ENCODE data around the gene RHPN2.
A peak's percentile ranks its signal among the peaks of the same experiment; 100 is the strongest.
"Not testable (repeated sequence)": the region's sequence is repeated elsewhere in the genome, so short reads cannot be mapped to it uniquely, and the experiment has no call there.

The RHPN2 gene

DNA sequence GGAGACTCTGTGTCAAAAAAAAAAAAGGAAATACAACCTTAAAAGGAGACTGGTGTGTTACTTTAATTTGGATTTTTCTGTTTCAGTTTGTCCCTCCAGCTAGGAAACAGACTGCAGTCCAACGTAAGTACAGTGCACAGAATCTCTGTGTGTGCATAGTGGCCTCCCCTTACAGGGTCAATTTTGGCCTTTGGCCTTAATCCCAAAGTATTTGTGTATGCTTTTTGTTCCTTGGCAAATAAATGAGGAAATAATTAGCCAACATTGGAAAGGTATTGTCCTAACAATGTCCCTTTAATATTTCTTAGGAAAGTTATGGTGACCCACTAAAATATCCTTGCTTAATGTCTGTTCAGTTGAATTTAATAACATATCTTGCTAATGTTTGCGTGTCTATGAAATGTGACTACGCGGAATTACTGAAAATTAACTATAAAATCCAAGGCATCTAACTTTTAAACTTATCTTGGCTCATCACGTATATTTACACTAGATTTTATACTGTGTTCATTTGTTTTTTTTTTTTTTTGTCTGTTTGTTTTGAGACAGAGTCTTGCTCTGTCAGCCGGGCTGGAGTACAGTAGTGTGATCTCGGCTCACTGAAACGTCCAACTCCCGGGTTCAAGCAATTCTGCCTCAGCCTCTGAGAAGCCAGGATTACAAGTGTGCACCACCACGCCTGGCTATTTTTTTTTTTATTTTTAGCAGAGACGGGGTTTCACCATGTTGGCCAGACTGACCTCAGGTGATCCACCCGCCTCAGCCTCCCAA is 39.0 kb downstream of the RHPN2 start:
- DNase-seq: not testable (repeated sequence)

GRCh38 chr19:33024398-33024797 is 40.3 kb downstream of the RHPN2 start:
- no peak for DNase-seq

GRCh38 chr19:33022472-33023116 is 42.1 kb downstream of the RHPN2 start:
- DNase-seq: no peak

DNA sequence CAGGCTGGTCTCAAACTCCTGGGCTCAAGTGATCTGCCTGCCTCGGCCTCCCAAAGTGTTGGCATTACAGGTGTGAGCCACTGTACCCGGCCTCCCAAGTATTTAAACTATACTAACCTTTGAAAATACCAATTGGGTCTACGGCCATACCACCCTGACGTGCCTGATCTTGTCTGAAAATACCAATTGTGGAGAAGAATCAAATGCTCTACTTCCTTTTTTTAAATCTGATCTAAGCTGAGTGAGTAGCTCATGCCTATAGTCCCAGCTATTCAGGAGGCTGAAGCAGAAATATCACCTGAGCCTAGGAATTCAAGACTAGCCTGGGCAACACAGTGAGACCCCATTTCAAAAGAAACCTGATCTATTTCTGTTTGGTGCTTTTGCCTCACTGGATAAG is 53.8 kb downstream of the RHPN2 start:
- DNase-seq: not testable (repeated sequence)

- no peak for DNase-seq
Measured at GRCh38 chr19:33008738-33009137, 56.0 kb downstream of the RHPN2 start.

DNA sequence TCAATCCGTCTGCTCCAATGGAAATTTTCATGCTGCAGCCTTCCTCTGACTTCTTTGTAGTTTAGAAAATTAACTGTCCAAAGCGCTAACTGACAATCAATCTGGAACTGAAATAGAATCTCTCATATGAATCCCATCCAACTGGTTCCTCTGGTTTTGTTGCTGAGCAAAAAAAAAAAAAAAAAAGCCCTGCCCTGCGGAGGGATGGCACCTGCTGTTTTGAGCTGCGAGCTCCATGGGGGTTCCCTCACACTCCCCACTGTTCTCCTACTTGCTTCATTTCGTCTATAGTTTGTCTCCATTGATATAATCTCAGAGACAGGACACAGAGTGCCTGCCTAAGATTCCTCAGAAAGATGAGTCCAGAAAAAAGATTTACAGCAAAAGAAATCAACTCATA is 59.2 kb downstream of the RHPN2 start:
- no peak for DNase-seq

DNA sequence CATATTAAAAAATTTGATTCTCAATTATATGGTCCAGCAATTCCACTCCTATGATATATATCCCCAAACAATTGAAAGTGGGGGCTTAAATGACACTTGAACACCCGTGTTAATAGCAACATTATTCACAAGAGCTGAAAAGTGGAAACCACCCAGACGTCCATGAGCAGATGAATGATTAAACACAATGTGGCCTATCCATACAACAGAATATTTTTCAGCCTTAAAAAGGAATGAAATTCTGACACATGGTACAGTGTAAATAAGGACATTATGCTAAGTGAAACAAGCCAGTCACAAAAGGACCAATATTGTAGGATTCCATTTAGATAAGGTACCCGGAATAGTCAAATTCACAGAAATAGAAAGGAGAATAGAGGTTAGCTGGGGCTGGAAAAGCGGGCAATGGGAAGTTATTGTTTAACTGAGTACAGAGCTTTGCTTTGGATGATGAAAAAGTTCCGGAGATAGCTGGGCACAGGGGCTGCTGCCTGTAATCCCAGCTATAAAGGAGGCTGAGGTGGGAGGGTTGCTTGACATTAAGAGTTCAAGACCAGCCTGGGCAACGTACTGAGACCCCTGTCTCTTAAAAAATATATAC is 61.2 kb downstream of the RHPN2 start:
- DNase-seq: not testable (repeated sequence)

DNA sequence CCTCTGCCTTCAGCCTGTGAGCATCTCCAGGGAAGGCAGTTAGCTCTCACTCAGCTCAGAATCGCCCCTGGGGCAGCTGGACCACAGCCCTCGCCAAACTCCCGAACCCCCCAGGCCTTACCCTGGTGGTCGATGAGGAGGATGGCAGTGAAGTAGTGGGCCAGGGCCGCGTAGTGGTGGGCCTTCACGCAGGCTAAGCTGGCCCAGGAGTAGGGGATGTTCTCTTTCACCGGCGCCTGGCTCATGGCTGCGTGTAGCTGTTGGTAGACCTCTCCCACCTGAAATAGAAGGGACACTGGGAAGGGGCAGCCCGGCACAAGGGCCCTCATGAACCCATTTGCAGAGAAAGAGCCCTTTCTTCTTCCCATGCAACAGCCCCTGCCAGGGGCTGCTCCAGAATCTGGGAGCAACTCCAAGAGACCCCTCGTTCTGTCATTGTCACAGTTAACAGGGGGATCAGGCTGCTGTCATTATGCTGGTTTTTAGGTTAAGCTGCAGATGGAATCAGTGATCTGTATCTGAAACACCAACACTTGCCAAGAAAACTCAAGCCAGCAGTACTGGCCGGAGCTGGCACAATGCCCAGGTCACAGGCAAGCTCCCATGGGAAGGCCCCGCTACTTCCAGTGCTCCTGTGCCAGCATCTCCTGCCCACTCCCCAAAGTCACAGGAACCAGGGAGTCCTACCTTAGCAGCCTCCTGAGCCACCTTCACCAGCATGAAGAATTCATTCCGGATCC is 62.4 kb downstream of the RHPN2 start:
- not testable (repeated sequence) for DNase-seq

DNA sequence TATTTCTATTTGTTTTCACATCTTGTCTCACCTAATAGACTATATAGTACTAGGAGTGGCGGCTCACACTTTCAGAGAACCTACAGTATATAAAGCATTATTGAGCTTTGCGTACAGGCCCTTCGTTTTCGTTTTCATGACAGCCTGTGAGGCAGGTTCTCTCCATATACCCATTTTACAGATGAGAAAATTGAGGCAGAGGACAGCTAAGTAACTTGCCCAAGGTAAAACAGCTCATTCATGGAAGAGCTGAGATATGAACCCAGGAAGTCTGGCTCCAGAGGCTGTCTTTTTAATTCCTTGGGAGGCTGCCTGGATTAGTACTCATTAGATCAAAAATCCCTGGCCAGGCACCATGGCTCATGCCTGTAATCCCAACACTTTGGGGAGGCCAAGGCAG is 63.8 kb downstream of the RHPN2 start:
- DNase-seq: no peak

- no peak for DNase-seq
Measured at GRCh38 chr19:33000510-33000909, 64.2 kb downstream of the RHPN2 start.

GRCh38 chr19:32998722-32999121 is 66.0 kb downstream of the RHPN2 start:
- DNase-seq: no peak

GRCh38 chr19:32997716-32998355 is 66.9 kb downstream of the RHPN2 start:
- no peak for DNase-seq

DNA sequence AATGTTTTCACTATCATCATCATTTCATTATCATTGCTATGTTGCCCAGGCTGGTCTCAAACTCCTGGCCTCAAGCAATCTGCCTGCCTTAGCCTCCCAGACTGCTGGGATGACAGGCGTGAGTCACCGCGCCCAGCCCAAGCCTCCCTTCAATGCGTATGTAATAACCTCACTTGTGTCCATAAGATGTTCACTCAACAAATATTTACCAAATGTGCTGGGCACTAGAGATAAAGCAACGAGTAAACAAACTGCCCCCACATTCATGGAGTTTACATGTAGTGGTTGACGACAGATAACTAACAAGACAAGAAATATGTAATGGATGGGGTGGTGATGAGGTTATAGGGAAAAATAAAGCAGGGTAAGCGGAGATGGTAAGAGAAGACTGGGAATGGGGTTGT is 67.6 kb downstream of the RHPN2 start:
- DNase-seq: not testable (repeated sequence)

DNA sequence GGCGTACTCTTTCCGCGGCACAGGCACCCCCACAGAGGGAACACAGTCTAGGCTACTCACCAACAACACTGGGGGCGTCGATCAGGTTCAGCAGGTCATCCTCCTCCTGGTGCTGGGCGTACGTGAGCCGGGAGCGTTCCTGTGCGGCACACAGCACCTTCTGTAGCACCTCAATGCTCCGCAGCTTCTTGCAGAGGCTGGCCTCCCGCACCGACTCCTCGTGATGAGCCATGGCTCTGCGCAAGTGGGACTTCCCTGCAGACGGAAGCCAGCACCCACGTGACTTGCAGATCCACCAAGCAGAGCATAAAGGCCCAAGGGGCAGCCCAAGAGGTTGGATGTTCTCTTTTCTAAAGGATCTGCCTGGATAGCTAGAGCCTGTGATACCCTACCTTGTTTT is 68.7 kb downstream of the RHPN2 start:
- DNase-seq: not testable (repeated sequence)

DNA sequence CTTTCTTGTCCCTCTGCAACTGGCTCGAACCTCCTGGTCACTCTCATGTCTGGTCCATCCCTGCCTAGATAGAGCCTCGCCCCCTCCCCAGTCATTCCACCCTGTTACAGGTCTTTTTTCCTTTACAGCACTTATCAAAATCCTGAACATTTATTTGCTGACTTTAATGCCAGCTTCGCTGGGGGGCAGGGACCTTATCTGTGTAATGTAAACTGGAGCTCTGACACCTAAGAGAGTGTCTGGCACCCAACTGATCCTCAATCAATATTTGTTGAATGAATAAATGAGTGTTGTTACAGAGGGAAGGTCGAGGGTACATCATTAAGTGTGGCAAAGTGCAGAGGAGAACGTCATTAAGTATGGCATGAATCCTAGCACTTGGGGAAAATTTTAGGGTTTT is 76.0 kb downstream of the RHPN2 start:
- DNase-seq: no peak

DNA sequence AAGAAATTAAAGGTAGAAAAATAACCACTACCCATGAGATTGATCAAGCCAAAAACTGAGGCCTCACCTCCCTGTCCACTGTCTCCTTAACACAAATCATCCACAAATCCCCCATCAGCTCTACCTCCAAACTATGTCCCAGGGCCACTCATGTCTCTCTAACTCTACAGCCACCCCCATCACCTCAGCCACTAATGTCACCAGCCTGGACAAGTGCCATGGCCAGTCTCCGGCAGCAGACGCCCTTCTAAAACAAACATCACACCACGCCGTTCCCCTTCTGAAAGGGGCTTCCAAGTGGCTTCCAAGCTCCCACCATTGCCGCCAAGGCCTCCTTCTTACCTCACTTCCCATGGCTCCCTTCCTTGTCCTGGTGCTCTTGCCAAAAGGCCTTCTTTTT is 76.4 kb downstream of the RHPN2 start:
- not testable (repeated sequence) for DNase-seq

- DNase-seq: not testable (repeated sequence)
Measured at GRCh38 chr19:32982488-32982887, 82.2 kb downstream of the RHPN2 start.

GRCh38 chr19:32979807-32980206 is 84.9 kb downstream of the RHPN2 start:
- DNase-seq: not testable (repeated sequence)

- DNase-seq: not testable (repeated sequence)
Measured at GRCh38 chr19:32977813-32978212, 86.9 kb downstream of the RHPN2 start.

- no peak for DNase-seq
Measured at GRCh38 chr19:32977280-32977679, 87.4 kb downstream of the RHPN2 start.

GRCh38 chr19:32976223-32976805 is 88.4 kb downstream of the RHPN2 start:
- DNase-seq: peak; percentile 56
